Tibial nerve (tissue), 4 donors: ENCODE data around the gene SPATA2. TPM values are rescaled to one million over a fixed set of nuclear protein-coding genes. Genes with fewer than 3 reads are reported as not detected.
"Not testable (repeated sequence)": the region's sequence is repeated elsewhere in the genome, so short reads cannot be mapped to it uniquely, and the experiment has no call there.

Source experiments
- DNase-seq, 2 donors: peaks; one replicate each; pipeline ENCODE4 v3.0.0-alpha.2; 2019; ENCODE audit warnings: low spot score in 2 of 2
- H3K27ac ChIP-seq, 4 donors: fragments of 200-600 bp; sonication (generic) in 3 of 4; one replicate each; pipeline ENCODE4 v1.5.1; 2017 to 2019; ENCODE audit warnings: mild to moderate bottlenecking in 1 of 4
- H3K27me3 ChIP-seq, 2 donors: fragments of 200-600 bp; sonication (generic) in 1 of 2; one replicate each; pipeline versions ENCODE4 v1.5.1 to v1.6.0; 2017 to 2019
- H3K36me3 ChIP-seq, 3 donors: fragments of 200-600 bp; sonication (generic); one replicate each; pipeline ENCODE4 v1.5.1; 2018 to 2019
- H3K4me1 ChIP-seq, 4 donors: fragments of 200-600 bp; sonication (generic) in 3 of 4; one replicate each; pipeline ENCODE4 v1.5.1; 2017 to 2019
- H3K4me3 ChIP-seq, 4 donors: fragments of 200-600 bp; sonication (generic) in 3 of 4; one replicate each; pipeline ENCODE4 v1.5.1; 2017 to 2019; ENCODE audit warnings: mild to moderate bottlenecking in 1 of 4, moderate library complexity in 1 of 4
- H3K9me3 ChIP-seq, 4 donors: fragments of 200-600 bp; sonication (generic) in 3 of 4; one replicate each; pipeline ENCODE4 v1.5.1; 2017 to 2019
- CTCF ChIP-seq, 5 experiments: fragments of 200-600 bp in 3 of 5; fragments of 450-650 bp in 2 of 5; sonication (generic) in 3 of 5; IDR thresholded peaks; one replicate each; pipeline ENCODE4 v1.5.1; 2016 to 2019; ENCODE audit warnings: antibody characterized with exemption in 5 of 5, mild to moderate bottlenecking in 3 of 5, moderate library complexity in 2 of 5
- EP300 ChIP-seq, 2 donors: sonication (generic); formaldehyde crosslinking; IDR thresholded peaks; one replicate each; pipeline ENCODE4 v1.6.1; 2017; ENCODE audit warnings: antibody characterized with exemption in 2 of 2, mild to moderate bottlenecking in 1 of 2
- POLR2A ChIP-seq, 2 donors: fragments of 450-650 bp; IDR thresholded peaks; one replicate each; pipeline ENCODE4 v1.6.1; 2017; ENCODE audit warnings: antibody characterized with exemption in 2 of 2, mild to moderate bottlenecking in 2 of 2, moderate library complexity in 2 of 2
- WGBS, 2 donors: methylation state at CpG; one replicate each; pipeline ENCODE4 v1.1.5; 2018; 5-methylcytosine and 5-hydroxymethylcytosine counted together
- total RNA-seq, 4 donors: library from RNA; depleted of rRNA; stranded (reverse); fragments of >200 nt; gene quantifications; one replicate each; pipeline ENCODE4 v1.1.0, GENCODE V29; 2016

The SPATA2 gene
- total RNA-seq, 4 donors from 2014 or later, result 4.4 to 7.2 (median 6.3) TPM

GRCh38 chr20:49862607-49863200 is 52.6 kb downstream of the SPATA2 start:
- no peaks in the 10 kb centered on the region for H3K27me3 ChIP-seq
- TF ChIP-seq CTCF (IDR thresholded peaks at IDR 0.05) (no peak), POLR2A (IDR thresholded peaks at IDR 0.05) (no peak), EP300 (IDR thresholded peaks at IDR 0.05) (no peak)
- H3K27ac ChIP-seq, result no peak overlapping the region
- no peaks in the 10 kb centered on the region for H3K4me1 ChIP-seq
- 85% methylated on average over 6 of the region's 6 CpGs for WGBS, 2 donors
- H3K4me3 ChIP-seq, result no peak overlapping the region
- H3K36me3 ChIP-seq, result peaks cover 0 to 64% (median 4%) of the 10 kb centered on the region in 3 donors
- no peaks in the 10 kb centered on the region for H3K9me3 ChIP-seq
- no peak for DNase-seq

- H3K27me3 ChIP-seq, DNase-seq, H3K27ac ChIP-seq, H3K4me3 ChIP-seq, H3K4me1 ChIP-seq, H3K9me3 ChIP-seq: not testable (repeated sequence)
- WGBS, 2 donors, result 93 to 96% methylated on average over 3 of the region's 3 CpGs
- H3K36me3 ChIP-seq, result peaks cover 0 to 79% (median 4%) of the 10 kb centered on the region in 3 donors
Measured at GRCh38 chr20:49861232-49861631, 54.1 kb downstream of the SPATA2 start.

GRCh38 chr20:49859807-49860206 is 55.5 kb downstream of the SPATA2 start:
- Histone ChIP-seq H3K9me3 (no peaks in the 10 kb centered on the region), H3K4me3 (no peak overlapping the region), H3K27ac (no peak overlapping the region), H3K36me3 (peaks cover 0 to 82% (median under 1%) of the 10 kb centered on the region in 3 donors), H3K4me1 (no peaks in the 10 kb centered on the region), H3K27me3 (no peaks in the 10 kb centered on the region)
- DNase-seq, result no peak
- TF ChIP-seq EP300 (IDR thresholded peaks at IDR 0.05), result no peak
- no peak for TF ChIP-seq POLR2A (IDR thresholded peaks at IDR 0.05)
- no peak for TF ChIP-seq CTCF (IDR thresholded peaks at IDR 0.05)

- Histone ChIP-seq H3K36me3 (peaks cover 0 to 79% (median 0%) of the 10 kb centered on the region in 3 donors), H3K27me3 (no peaks in the 10 kb centered on the region), H3K4me3 (no peak overlapping the region), H3K9me3 (no peaks in the 10 kb centered on the region), H3K27ac (no peak overlapping the region), H3K4me1 (no peaks in the 10 kb centered on the region)
- WGBS, 2 donors, result 84 to 85% methylated on average over 6 of the region's 6 CpGs
- TF ChIP-seq CTCF (IDR thresholded peaks at IDR 0.05) (no peak), EP300 (IDR thresholded peaks at IDR 0.05) (no peak), POLR2A (IDR thresholded peaks at IDR 0.05) (no peak)
- DNase-seq, result no peak
Measured at GRCh38 chr20:49859011-49859410, 56.3 kb downstream of the SPATA2 start.

- H3K4me3 ChIP-seq, result no peak overlapping the region
- WGBS, 2 donors, result 77 to 82% methylated on average over 2 of the region's 2 CpGs
- no peaks in the 10 kb centered on the region for H3K27me3 ChIP-seq
- peaks cover 0 to 80% (median 0%) of the 10 kb centered on the region in 3 donors for H3K36me3 ChIP-seq
- no peaks in the 10 kb centered on the region for H3K9me3 ChIP-seq
- no peak for TF ChIP-seq CTCF (IDR thresholded peaks at IDR 0.05)
- TF ChIP-seq POLR2A (IDR thresholded peaks at IDR 0.05), result no peak
- TF ChIP-seq EP300 (IDR thresholded peaks at IDR 0.05), result no peak
- H3K27ac ChIP-seq, result no peak overlapping the region
- H3K4me1 ChIP-seq, result no peaks in the 10 kb centered on the region
- DNase-seq, result no peak
Measured at GRCh38 chr20:49858076-49858585, 57.2 kb downstream of the SPATA2 start.
